Upper lobe of left lung (tissue), 6 donors: Measurements from ENCODE around the gene SIM1. TPM values are rescaled to one million over a fixed set of nuclear protein-coding genes. Genes with fewer than 3 reads are reported as not detected.

Source experiments
- ATAC-seq, 2 donors: fragments of 200-7000 bp; cut with Tn5 transposase; one replicate each; pipeline ENCODE4 v1.9.1; 2022; ENCODE audit warnings: mild to moderate bottlenecking in 2 of 2, moderate library complexity in 2 of 2; ENCODE audit not compliant: low FRiP score in 2 of 2
- DNase-seq, 2 donors: peaks; one replicate each; pipeline ENCODE4 v3.0.0-alpha.2; 2019 to 2020
- H3K27ac ChIP-seq, 4 donors: fragments of 200-600 bp; sonication (generic); one replicate each; pipeline ENCODE4 v1.5.1; 2016 to 2019
- H3K27me3 ChIP-seq, 4 donors: fragments of 200-600 bp; sonication (generic); one replicate each; pipeline ENCODE4 v1.5.1; 2017 to 2019
- H3K36me3 ChIP-seq, 4 donors: fragments of 200-600 bp; sonication (generic); one replicate each; pipeline ENCODE4 v1.5.1; 2016 to 2019
- H3K4me1 ChIP-seq, 4 donors: fragments of 200-600 bp; sonication (generic); one replicate each; pipeline ENCODE4 v1.5.1; 2018 to 2019
- H3K4me3 ChIP-seq, 4 donors: fragments of 200-600 bp; sonication (generic); one replicate each; pipeline ENCODE4 v1.5.1; 2017 to 2019; ENCODE audit warnings: mild to moderate bottlenecking in 2 of 4, moderate library complexity in 1 of 4
- H3K9me3 ChIP-seq, 4 donors: fragments of 200-600 bp; sonication (generic); one replicate each; pipeline ENCODE4 v1.5.1; 2018 to 2019
- CTCF ChIP-seq, 6 experiments: fragments of 450-650 bp in 4 of 6; fragments of 200-600 bp in 2 of 6; sonication (generic) in 2 of 6; IDR thresholded peaks; one replicate each; pipeline ENCODE4 v1.5.1; 2016 to 2019; ENCODE audit warnings: antibody characterized with exemption in 6 of 6
- EP300 ChIP-seq, 4 donors: sonication (generic); formaldehyde crosslinking; IDR thresholded peaks; one replicate each; pipeline ENCODE4 v1.5.1; 2017; ENCODE audit warnings: antibody characterized with exemption in 4 of 4, control low read depth in 2 of 4
- POLR2A ChIP-seq, 4 donors: fragments of 450-650 bp; IDR thresholded peaks; one replicate each; pipeline ENCODE4 v1.5.1; 2016 to 2017; ENCODE audit warnings: antibody characterized with exemption in 4 of 4, mild to moderate bottlenecking in 2 of 4
- POLR2AphosphoS5 ChIP-seq, 2 donors: sonication (generic); formaldehyde crosslinking; IDR thresholded peaks; one replicate each; pipeline ENCODE4 v1.5.1; 2017; ENCODE audit warnings: antibody characterized with exemption in 2 of 2
- WGBS, 2 donors: methylation state at CpG; one replicate each; pipeline ENCODE4 v1.1.5; 2017 to 2018; 5-methylcytosine and 5-hydroxymethylcytosine counted together
- total RNA-seq, 6 donors: library from RNA; depleted of rRNA in 4 of 6; stranded (reverse); fragments of >200 nt in 4 of 6; gene quantifications; one replicate each; pipeline versions ENCODE4 v1.1.0 to v1.2.1, GENCODE V29; 2016 to 2021
- donor health status: DM: no; HTN: no; CAD: no; lungs with moderate emphysema.
- donor health status: DM: no; HTN: yes; CAD: no; lungs with severe emphysema.

SIM1 gene
- total RNA-seq, 6 donors from 2014 or later, result not detected

GRCh38 chr6:100472674-100473073, 8.0 kb upstream of the SIM1 start:
- H3K9me3 ChIP-seq, result no peaks in the 10 kb centered on the region
- WGBS, 2 donors, result 25 to 28% methylated on average over 3 of the region's 3 CpGs
- DNase-seq (no peak), ATAC-seq (no peak)
- no peak for TF ChIP-seq EP300 (IDR thresholded peaks at IDR 0.05)
- TF ChIP-seq CTCF (IDR thresholded peaks at IDR 0.05), result no peak
- no peak for TF ChIP-seq POLR2AphosphoS5 (IDR thresholded peaks at IDR 0.05)
- H3K36me3 ChIP-seq, result no peaks in the 10 kb centered on the region
- no peak overlapping the region for H3K27ac ChIP-seq
- peaks cover 0 to 20% (median 9%) of the 10 kb centered on the region in 4 donors for H3K27me3 ChIP-seq
- H3K4me3 ChIP-seq, result no peak overlapping the region
- peaks cover 0 to 1% (median 0%) of the 10 kb centered on the region in 4 donors for H3K4me1 ChIP-seq

GRCh38 chr6:100470422-100471120, 5.8 kb upstream of the SIM1 start:
- no peak overlapping the region for H3K27ac ChIP-seq
- 66% methylated on average over 5 of the region's 5 CpGs for WGBS, 2 donors
- TF ChIP-seq POLR2AphosphoS5 (IDR thresholded peaks at IDR 0.05), result no peak
- TF ChIP-seq POLR2A (IDR thresholded peaks at IDR 0.05), result no peak
- TF ChIP-seq EP300 (IDR thresholded peaks at IDR 0.05), result no peak
- TF ChIP-seq CTCF (IDR thresholded peaks at IDR 0.05), result no peak
- no peaks in the 10 kb centered on the region for H3K9me3 ChIP-seq
- peaks cover 0 to 5% (median 0%) of the 10 kb centered on the region in 4 donors for H3K4me1 ChIP-seq
- DNase-seq (no peak), ATAC-seq (no peak)
- H3K36me3 ChIP-seq, result no peaks in the 10 kb centered on the region
- H3K4me3 ChIP-seq, result no peak overlapping the region
- peaks cover 0 to 41% (median 23%) of the 10 kb centered on the region in 4 donors for H3K27me3 ChIP-seq

GRCh38 chr6:100469101-100469859, 4.6 kb upstream of the SIM1 start:
- no peaks in the 10 kb centered on the region for H3K36me3 ChIP-seq
- no peak for TF ChIP-seq EP300 (IDR thresholded peaks at IDR 0.05)
- no peak for TF ChIP-seq POLR2AphosphoS5 (IDR thresholded peaks at IDR 0.05)
- no peak for TF ChIP-seq CTCF (IDR thresholded peaks at IDR 0.05)
- no peak for TF ChIP-seq POLR2A (IDR thresholded peaks at IDR 0.05)
- no peak overlapping the region for H3K4me3 ChIP-seq
- peaks cover 0 to 52% (median 32%) of the 10 kb centered on the region in 4 donors for H3K27me3 ChIP-seq
- no peaks in the 10 kb centered on the region for H3K9me3 ChIP-seq
- ATAC-seq (no peak), DNase-seq (peak in 1 of 2 donors; percentile 74)
- peaks cover 4 to 17% (median 9%) of the 10 kb centered on the region in 4 donors for H3K4me1 ChIP-seq
- no peak overlapping the region for H3K27ac ChIP-seq
- WGBS, 2 donors, result 12 to 13% methylated on average over 34 to 44 of the region's 44 CpGs

- Histone ChIP-seq H3K9me3 (no peaks in the 10 kb centered on the region), H3K36me3 (no peaks in the 10 kb centered on the region), H3K4me1 (peaks cover 4 to 27% (median 9%) of the 10 kb centered on the region in 4 donors), H3K4me3 (no peak overlapping the region), H3K27me3 (peaks cover 2 to 63% (median 40%) of the 10 kb centered on the region in 4 donors), H3K27ac (no peak overlapping the region)
- TF ChIP-seq POLR2A (IDR thresholded peaks at IDR 0.05) (no peak), POLR2AphosphoS5 (IDR thresholded peaks at IDR 0.05) (no peak), CTCF (IDR thresholded peaks at IDR 0.05) (no peak), EP300 (IDR thresholded peaks at IDR 0.05) (no peak)
- ATAC-seq (no peak), DNase-seq (no peak)
- WGBS, 2 donors, result 24 to 34% methylated on average over 6 of the region's 6 CpGs
These were observed 3.4 kb upstream of the SIM1 start for GRCh38 chr6:100468016-100468622.
